ENCODE measurements around the gene TACC2.
A peak's percentile ranks its signal among the peaks of the same experiment; 100 is the strongest.

Gene TACC2

GRCh38 chr10:122237331-122237990 lies 248.5 kb downstream of the TACC2 start:
- no peak for DNase-seq

- DNase-seq, result no peak
Measured at GRCh38 chr10:122239578-122240257, 250.8 kb downstream of the TACC2 start.

GRCh38 chr10:122240401-122240800 lies 251.4 kb downstream of the TACC2 start:
- no peak for DNase-seq

DNA sequence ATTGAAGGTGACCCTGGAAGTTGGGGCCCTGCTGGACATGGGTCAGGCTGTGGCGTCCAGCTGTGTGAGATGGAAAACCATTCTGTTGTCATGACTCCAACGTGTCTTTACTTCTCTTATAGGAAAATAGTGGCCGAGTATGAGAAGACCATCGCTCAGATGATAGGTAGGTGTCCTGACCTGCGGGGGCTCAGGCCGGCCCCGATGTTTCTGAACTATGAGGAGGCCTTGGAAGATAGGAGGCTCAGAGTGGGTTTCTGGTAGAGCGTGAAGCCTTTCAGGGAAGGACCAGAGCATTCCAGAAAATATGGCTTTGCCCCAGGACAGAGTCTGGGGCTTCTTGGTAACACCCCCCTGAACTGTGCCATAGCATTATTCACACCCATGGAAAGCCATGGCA lies 252.9 kb downstream of the TACC2 start:
- no peak for DNase-seq

DNA sequence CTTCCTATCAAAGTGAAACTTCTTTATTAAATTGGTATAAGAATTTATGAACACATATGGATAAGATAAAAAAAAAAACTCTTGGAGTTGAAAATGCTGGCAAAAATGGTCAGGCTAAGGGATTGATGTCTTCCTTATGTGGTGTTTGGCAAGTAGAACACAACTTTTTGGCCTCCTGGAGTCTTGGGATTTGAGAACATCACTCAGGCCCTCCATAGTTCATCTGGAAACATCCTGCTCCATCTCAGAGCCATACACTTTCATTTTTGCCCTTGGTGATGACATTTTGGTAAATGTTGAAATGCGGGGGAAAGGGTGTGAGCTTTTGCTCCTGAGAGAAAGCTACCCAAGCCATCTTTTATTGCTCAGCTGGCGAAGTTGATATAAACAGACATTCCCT lies 254.6 kb downstream of the TACC2 start:
- DNase-seq, result no peak

DNA sequence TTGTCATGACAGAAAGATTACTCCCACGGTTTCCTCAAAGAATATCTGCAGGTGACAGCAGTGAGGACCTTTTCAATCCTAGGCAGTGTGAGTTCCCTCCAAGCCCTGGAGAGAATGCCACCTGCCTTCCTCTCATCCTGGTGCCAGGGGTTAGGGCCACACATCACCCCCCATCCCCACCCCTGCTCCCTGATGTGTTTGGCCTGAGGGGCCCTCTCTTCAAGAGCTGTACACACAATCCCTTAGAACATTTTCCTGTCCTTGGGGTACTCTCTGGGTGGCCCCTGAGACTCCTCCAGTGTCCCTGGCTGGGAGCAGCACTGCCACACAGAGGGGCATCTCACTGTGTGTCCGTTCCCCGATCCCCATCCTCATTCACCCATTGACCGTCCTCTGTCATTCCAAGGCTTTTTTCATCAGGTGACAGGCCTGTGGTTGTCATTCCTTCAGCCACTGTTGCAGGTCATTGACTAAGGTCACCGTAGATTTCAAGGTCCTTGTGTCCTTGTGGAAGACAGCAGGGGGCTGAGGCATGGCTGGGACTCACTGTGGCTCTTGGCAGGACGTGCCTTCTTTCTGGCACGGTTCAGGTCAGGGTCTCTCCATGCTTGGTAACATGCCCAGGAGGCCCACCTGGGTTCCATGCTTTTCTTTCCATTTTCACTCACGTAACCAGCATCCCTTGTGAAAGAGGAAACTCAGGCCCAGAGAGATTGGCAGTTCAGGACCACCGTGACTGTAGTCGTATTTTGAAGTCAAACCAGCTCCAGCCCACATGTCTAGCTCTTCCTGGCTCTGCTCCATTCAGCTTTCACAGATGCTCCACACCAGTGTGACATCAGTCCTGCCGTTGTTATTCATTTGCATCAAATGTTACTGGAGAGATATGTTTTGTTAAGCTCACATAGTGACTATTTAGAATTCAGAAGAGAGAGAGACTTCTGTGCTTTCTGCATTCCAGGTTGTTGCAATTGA lies 255.3 kb downstream of the TACC2 start:
- DNase-seq, result no peak

GRCh38 chr10:122245136-122245535 lies 256.2 kb downstream of the TACC2 start:
- DNase-seq, result peak; percentile 25

- no peak for DNase-seq
Measured at GRCh38 chr10:122245897-122246296, 256.9 kb downstream of the TACC2 start.

DNA sequence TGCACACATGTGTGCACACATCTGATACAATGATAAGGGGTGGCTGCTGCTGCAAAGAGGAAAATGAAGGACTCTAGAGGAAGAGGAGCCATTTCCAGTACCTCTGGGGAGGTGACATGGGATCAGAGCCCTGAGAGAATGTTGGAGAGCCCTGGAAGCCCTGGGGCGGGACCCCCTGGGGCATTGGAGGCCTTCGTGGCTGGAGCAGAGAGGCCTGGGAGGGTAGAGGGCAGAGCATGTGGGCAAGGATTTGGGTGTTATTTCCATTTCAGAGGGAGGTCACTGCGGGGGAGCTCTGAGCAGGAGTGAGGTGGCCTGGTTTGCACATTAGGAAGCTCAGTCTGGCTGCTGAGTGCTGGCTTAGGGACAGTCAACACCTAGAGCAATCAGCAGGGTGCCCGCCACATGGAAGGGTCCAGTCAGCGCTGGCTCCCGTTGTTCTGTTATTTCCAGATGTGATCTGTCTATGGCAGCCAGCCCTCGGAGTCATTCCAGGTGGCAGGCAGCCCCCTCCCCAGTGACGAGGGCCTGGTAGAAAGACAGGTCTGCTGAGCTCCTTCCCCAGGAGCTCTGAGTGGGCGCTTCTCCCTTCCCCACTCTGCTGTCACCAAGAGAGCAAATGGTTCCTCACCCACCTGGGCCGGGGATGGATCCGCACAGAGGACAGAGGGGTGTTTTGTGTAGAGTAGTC lies 258.0 kb downstream of the TACC2 start:
- DNase-seq, result no peak

GRCh38 chr10:122248356-122249302 lies 259.7 kb downstream of the TACC2 start:
- DNase-seq, result no peak

DNA sequence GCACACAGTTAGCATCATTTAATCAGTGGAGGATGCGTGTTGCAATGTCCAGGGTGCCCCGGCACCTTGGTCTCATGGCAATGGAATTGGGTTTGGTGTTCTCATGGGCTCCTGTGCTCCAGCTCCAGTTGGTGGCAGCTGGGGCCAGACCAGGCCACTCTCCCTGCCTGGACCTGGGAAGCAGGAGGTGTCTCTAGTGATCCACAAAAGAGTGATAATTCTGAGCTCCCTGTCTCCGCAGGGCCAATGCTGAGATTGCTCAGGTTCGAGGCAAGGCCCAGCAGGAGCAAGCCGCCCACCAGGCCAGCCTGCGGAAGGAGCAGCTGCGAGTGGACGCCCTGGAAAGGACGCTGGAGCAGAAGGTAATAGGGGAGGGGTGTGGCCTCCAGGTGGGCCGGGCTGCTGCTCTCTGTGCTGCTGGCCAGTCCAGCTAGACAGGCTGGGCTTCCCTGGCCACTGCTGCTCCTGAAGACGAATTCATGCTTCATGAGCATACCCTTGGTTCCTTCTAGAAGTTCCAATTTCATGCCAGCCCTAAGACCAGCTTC lies 260.4 kb downstream of the TACC2 start:
- DNase-seq, result no peak

DNA sequence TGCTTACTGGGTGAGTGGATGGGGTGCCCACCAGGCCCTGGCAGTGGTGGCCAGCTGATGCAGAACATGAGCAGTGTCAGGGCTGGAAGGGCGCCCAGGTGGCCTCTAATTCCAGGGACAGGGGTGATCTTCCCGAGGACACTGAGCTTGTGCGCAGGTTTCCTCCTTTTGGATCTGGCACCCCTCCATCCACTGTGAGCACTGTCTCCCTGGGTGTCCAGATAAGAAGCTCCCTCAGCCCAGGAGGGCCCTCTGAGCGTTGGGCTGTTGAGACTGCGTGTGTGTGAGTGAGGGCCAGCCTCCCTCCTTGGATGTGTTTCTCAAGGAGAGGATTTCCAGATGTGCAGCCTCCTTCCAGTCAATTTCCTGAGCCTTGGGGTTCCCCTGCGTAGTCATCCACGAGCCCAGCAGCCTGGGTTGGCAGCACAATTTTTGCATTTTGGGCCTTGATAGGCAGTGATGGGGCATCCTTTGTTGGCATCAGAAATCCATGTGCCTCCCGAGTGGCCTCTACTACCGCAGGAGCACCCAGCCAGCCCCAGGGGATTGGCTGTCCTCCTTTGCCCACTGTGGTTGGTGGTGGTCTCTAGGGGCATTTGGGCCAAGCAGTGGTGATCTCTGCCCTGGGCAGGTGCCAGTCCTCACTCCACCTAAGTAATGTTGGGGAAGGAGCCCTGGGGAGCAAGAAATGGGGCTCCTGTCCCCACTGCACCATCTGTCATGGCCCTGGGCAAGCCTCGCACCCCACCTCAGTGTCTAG lies 261.2 kb downstream of the TACC2 start:
- DNase-seq, result no peak

DNA sequence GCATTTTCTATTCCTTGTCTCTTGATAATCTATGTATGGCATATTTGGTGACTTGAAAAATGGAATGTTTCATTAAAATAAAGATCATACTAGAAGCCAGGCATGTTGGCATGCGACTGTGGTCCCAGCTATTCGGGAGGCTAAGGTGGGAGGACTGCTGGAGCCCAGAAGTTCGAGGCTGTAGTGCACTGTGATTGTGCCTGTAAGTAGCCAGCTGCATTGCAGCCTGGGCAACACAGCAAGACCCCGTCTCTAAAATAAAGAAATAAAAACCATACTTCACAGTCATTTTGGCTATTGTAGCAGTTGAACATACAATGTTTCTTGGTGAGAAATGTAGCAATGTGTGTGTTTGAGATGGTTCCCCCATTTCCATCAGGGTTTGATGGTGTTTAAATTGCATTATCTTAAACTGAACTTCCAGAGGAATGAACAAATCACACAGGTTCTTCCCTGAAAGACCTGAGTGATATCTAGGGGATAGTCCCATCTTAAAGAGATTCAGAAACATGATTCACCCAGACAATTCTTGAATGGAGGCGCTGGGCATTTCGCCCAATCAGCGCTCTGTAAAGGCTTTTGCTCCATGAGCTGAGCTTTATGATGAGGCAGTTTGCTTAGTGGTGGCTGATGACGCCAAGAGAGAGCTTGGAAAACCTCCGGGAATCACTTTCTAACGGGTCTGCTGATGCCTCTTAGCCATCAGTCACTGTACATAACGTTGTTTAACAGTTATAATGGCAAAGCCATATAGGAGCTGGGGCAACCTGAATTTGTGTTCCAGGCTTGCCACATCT lies 262.7 kb downstream of the TACC2 start:
- no peak for DNase-seq

- DNase-seq, result no peak
Measured at GRCh38 chr10:122252805-122253204, 263.8 kb downstream of the TACC2 start.

GRCh38 chr10:122253605-122254004 lies 264.6 kb downstream of the TACC2 start:
- DNase-seq, result no peak

DNA sequence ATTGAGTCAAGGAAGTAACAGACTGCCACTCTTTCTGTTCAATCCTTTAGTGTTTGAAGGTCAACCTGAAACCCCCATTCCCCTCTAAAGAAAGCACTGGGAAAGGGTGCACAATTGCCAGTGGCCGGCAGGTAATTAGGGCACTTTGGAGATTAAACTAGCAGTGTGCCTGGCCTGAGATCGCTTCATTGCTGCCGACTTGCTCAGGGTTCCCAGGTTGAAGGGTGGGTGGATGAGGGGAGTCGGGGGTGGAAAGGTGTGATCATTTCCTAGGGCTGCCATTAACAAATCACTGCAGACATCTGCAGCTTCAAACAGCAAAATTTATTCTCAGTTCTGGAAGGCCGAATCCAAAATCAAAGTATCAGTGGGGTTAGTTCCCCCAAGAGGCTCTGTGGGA lies 265.9 kb downstream of the TACC2 start:
- DNase-seq, result no peak

GRCh38 chr10:122255509-122256301 lies 266.7 kb downstream of the TACC2 start:
- no peak for DNase-seq

- DNase-seq, result no peak
Measured at GRCh38 chr10:122257041-122257440, 268.1 kb downstream of the TACC2 start.

Data from NCI-H748 treated with DMSO at 0.1 percent for 48 hours (cell line).